Stomach (tissue), 4 donors: Measurements from ENCODE around the gene UGT3A2.

ENCODE experiments used
- CTCF ChIP-seq, 7 experiments: fragments of 450-650 bp in 4 of 7; fragments of 200-600 bp in 3 of 7; sonication (generic) in 3 of 7; IDR thresholded peaks; one replicate each; pipeline ENCODE4 v1.5.1; 2016 to 2019; ENCODE audit warnings: antibody characterized with exemption in 7 of 7, control low read depth in 2 of 7, mild to moderate bottlenecking in 1 of 7
- EP300 ChIP-seq: sonication (generic); formaldehyde crosslinking; IDR thresholded peaks from one replicate; pipeline ENCODE4 v1.6.1; 2017; ENCODE audit warnings: antibody characterized with exemption
- POLR2A ChIP-seq, 4 donors: fragments of 450-650 bp; IDR thresholded peaks; one replicate each; pipeline ENCODE4 v1.6.1; 2016; ENCODE audit warnings: antibody characterized with exemption in 4 of 4, control low read depth in 2 of 4, mild to moderate bottlenecking in 1 of 4, moderate library complexity in 1 of 4
- POLR2AphosphoS5 ChIP-seq, 3 donors: sonication (generic); formaldehyde crosslinking; IDR thresholded peaks; one replicate each; pipeline ENCODE4 v1.6.1; 2016; ENCODE audit warnings: antibody characterized with exemption in 3 of 3

DNA sequence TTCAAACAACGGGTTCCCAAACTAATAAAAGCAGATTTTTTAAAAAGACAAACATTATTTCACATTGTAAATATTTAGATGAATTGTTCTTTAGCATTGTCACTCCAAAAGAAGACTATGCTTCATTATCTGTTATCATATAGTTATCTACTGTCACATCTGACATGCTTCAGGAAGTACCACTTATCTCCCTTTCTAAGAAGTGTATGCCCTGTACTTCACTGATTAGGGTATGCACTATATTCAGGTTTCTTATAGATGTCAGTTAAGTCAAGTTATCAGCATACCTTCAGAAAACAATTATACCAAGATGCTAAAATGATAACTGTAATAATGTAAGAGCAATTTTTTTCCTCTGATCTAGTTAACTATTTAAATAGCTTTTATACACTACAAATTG lies 44.6 kb upstream of the UGT3A2 start:
- TF ChIP-seq POLR2AphosphoS5 (IDR thresholded peaks at IDR 0.05) (no peak), POLR2A (IDR thresholded peaks at IDR 0.05) (no peak), CTCF (IDR thresholded peaks at IDR 0.05) (no peak), EP300 (no peak)
